ENCODE results near the gene NARF.

DNA sequence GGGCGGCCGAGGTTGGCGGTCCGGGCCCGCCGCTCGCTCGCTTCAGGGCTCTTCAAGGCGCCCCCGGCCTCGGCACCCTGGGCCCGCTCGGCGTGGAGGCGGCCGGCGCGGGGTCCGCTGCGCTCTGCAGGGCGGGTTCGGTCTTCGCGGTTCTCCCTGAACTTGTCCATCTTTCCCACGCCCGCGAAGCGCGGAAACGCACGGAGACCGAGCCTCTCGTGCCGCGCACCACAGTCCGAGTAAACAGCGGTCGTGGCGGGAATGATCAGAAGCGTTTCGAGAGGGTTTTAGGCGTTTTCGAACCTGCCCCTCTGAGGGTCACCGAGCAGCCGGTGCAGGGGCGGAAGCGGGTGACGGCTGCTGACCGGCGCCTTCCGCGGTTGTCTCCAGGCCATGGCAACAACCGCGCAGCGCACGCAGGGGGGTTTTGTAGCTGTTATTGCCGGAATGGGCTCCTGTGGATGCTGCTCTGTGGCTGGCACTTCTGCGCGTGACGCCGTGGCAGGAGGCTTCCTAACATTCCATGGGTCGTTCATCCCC is 414 bp downstream of the NARF start:
- TF ChIP-seq EZH2 (IDR thresholded peaks at IDR 0.05; ENCODE audit: borderline replicate concordance, low read depth, low read length, severe bottlenecking): no peak
- TF ChIP-seq POLR2AphosphoS5 (IDR thresholded peaks at IDR 0.05; ENCODE audit: insufficient read depth, low read depth, low read length): no peak
- TF ChIP-seq, protein P1, sequence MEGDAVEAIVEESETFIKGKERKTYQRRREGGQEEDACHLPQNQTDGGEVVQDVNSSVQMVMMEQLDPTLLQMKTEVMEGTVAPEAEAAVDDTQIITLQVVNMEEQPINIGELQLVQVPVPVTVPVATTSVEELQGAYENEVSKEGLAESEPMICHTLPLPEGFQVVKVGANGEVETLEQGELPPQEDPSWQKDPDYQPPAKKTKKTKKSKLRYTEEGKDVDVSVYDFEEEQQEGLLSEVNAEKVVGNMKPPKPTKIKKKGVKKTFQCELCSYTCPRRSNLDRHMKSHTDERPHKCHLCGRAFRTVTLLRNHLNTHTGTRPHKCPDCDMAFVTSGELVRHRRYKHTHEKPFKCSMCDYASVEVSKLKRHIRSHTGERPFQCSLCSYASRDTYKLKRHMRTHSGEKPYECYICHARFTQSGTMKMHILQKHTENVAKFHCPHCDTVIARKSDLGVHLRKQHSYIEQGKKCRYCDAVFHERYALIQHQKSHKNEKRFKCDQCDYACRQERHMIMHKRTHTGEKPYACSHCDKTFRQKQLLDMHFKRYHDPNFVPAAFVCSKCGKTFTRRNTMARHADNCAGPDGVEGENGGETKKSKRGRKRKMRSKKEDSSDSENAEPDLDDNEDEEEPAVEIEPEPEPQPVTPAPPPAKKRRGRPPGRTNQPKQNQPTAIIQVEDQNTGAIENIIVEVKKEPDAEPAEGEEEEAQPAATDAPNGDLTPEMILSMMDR (IDR thresholded peaks at IDR 0.05; ENCODE audit: extremely low read depth in 1 of 2, insufficient read depth in 1 of 2, low read depth in 1 of 2, low read length in 2 of 2): no peak
- TF ChIP-seq POLR2A (IDR thresholded peaks at IDR 0.05; ENCODE audit: low read depth, low read length): no peak
- no peak for TF ChIP-seq MYC (IDR thresholded peaks at IDR 0.05; ENCODE audit: low read depth, low read length)
- TF ChIP-seq FOS (IDR thresholded peaks at IDR 0.05; ENCODE audit: borderline replicate concordance, insufficient read depth, low read length): no peak
- TF ChIP-seq MAX (IDR thresholded peaks at IDR 0.05; ENCODE audit: insufficient read depth, insufficient read length): no peak
- TF ChIP-seq JUN (IDR thresholded peaks at IDR 0.05; ENCODE audit: borderline replicate concordance, insufficient read depth, insufficient read length, low read depth): no peak

Measured in endothelial cell of umbilical vein (primary cell).